Adrenal gland (tissue), 12 donors: ENCODE results near the gene GPHN. TPM values are rescaled to one million over a fixed set of nuclear protein-coding genes. Genes with fewer than 3 reads are reported as not detected.

Experiments used
- DNase-seq, 7 donors: peaks; one replicate each; pipeline ENCODE4 v3.0.0-alpha.2; 2019 to 2020
- H3K27ac ChIP-seq, 5 donors: fragments of 200-600 bp; sonication (generic) in 4 of 5; 1 replicate in 3 of 5; 2 replicates in 2 of 5; pipeline versions ENCODE4 v1.5.1 to v1.8.0; 2016 to 2020; ENCODE audit warnings: mild to moderate bottlenecking in 1 of 5
- H3K27me3 ChIP-seq: fragments of 200-600 bp; 2 replicates; pipeline ENCODE4 v1.8.0; 2021
- H3K36me3 ChIP-seq, 2 donors: fragments of 200-600 bp; replicated peaks in 1 of 2; 1 replicate in 1 of 2; 2 replicates in 1 of 2; pipeline versions ENCODE4 v1.5.1 to v1.8.0; 2018 to 2022
- H3K4me1 ChIP-seq, 2 donors: fragments of 200-600 bp; replicated peaks in 1 of 2; 1 replicate in 1 of 2; 2 replicates in 1 of 2; pipeline versions ENCODE4 v1.5.1 to v1.8.0; 2018 to 2021
- H3K4me3 ChIP-seq, 4 donors: fragments of 200-600 bp; sonication (generic) in 3 of 4; one replicate each; pipeline ENCODE4 v1.5.1; 2016 to 2018
- H3K9me3 ChIP-seq, 3 donors: fragments of 200-600 bp; sonication (generic) in 1 of 3; replicated peaks in 1 of 3; 1 replicate in 2 of 3; 2 replicates in 1 of 3; pipeline versions ENCODE4 v1.5.1 to v1.8.0; 2016 to 2021
- POLR2A ChIP-seq, 2 donors: fragments of 450-650 bp; IDR thresholded peaks; one replicate each; pipeline ENCODE4 v1.6.1; 2017; ENCODE audit warnings: antibody characterized with exemption in 2 of 2, mild to moderate bottlenecking in 2 of 2, moderate library complexity in 1 of 2
- WGBS, 4 donors: extraction: QIAGEN DNeasy Blood & Tissue Kit in 2 of 4; methylation state at CpG; one replicate each; pipeline versions ENCODE4 v1.1.5 to v1.1.7; 2013 to 2017; 5-methylcytosine and 5-hydroxymethylcytosine counted together
- intact Hi-C, 2 donors: fragments of 100-400 bp; cut with DNase I; formaldehyde crosslinking; loops; one replicate each; pipeline versions ENCODE4 v1.14.1 to v1.15.0; 2022 to 2023
- polyA plus RNA-seq, 3 donors: library from polyadenylated mRNA; stranded (reverse); fragments of 200-250 nt in 2 of 3; fragments of 350-450 nt in 1 of 3; fragmentation: Illumina TruSeq in 1 of 3; extraction: RNeasy Lipid Tissue Mini Kit (QIAGEN cat#74804) in 1 of 3; gene quantifications; one replicate each; pipeline ENCODE4 v1.2.3, GENCODE V29; 2013 to 2014
- total RNA-seq, 9 donors: library from RNA; depleted of rRNA in 4 of 9; stranded (reverse); fragments of >200 nt in 4 of 9; fragments of 120-200 nt in 1 of 9; fragmentation: NEBNext Ultra II Directional in 1 of 9; extraction: Animal tissue kit (Norgen Biotek cat#: 25700) in 1 of 9; gene quantifications; one replicate each; pipeline versions ENCODE4 v1.1.0 to v1.2.4, GENCODE V29; 2013 to 2023
- TF ChIP-seq, protein P1 (sequence below), 6 experiments: fragments of 450-650 bp in 4 of 6; fragments of 200-600 bp in 2 of 6; sonication (generic) in 1 of 6; IDR thresholded peaks; 1 replicate in 5 of 6; 2 replicates in 1 of 6; pipeline versions ENCODE4 v1.5.1 to v1.8.0; 2016 to 2021; ENCODE audit warnings: antibody characterized with exemption in 6 of 6, mild to moderate bottlenecking in 2 of 6, moderate library complexity in 1 of 6
- donor health status: healthy with polysubstance abuse.
- donor health status: Bipolar disorder and iron deficiency.
- donor health status: DM: yes; HTN: yes; CAD: no.
- donor health status: DM: no; HTN: no; CAD: no.
- donor health status: DM: no; HTN: no; CAD: no.
- donor health status: DM: yes; HTN: yes; CAD: no.

Gene GPHN
- total and polyA plus RNA-seq, 12 donors, result 12.5 to 41.0 (median 24.0) TPM

- WGBS, 4 donors, result 85 to 92% (median 89%) methylated on average over 3 of the region's 3 CpGs
- DNase-seq, result no peak
- Histone ChIP-seq H3K27ac (no peak overlapping the region), H3K4me3 (no peak overlapping the region), H3K9me3 (no peaks in the 10 kb centered on the region), H3K36me3 (no peaks in the 10 kb centered on the region), H3K4me1 (no peaks in the 10 kb centered on the region), H3K27me3 (no peaks in the 10 kb centered on the region)
- intact Hi-C loops, result no loop called here
- TF ChIP-seq POLR2A (IDR thresholded peaks at IDR 0.05), result no peak
- TF ChIP-seq, protein P1, sequence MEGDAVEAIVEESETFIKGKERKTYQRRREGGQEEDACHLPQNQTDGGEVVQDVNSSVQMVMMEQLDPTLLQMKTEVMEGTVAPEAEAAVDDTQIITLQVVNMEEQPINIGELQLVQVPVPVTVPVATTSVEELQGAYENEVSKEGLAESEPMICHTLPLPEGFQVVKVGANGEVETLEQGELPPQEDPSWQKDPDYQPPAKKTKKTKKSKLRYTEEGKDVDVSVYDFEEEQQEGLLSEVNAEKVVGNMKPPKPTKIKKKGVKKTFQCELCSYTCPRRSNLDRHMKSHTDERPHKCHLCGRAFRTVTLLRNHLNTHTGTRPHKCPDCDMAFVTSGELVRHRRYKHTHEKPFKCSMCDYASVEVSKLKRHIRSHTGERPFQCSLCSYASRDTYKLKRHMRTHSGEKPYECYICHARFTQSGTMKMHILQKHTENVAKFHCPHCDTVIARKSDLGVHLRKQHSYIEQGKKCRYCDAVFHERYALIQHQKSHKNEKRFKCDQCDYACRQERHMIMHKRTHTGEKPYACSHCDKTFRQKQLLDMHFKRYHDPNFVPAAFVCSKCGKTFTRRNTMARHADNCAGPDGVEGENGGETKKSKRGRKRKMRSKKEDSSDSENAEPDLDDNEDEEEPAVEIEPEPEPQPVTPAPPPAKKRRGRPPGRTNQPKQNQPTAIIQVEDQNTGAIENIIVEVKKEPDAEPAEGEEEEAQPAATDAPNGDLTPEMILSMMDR (IDR thresholded peaks at IDR 0.05), result no peak
These were observed 471.4 kb downstream of the GPHN start for GRCh38 chr14:66979101-66979974.

- no peaks in the 10 kb centered on the region for H3K4me1 ChIP-seq
- no peaks in the 10 kb centered on the region for H3K9me3 ChIP-seq
- H3K36me3 ChIP-seq, result no peaks in the 10 kb centered on the region
- TF ChIP-seq, protein P1 (IDR thresholded peaks at IDR 0.05), result no peak
- TF ChIP-seq POLR2A (IDR thresholded peaks at IDR 0.05), result no peak
- H3K4me3 ChIP-seq, result no peak overlapping the region
- intact Hi-C loops, result no loop called here
- no peaks in the 10 kb centered on the region for H3K27me3 ChIP-seq
- no peak overlapping the region for H3K27ac ChIP-seq
- no peak for DNase-seq
These were observed 474.3 kb downstream of the GPHN start for GRCh38 chr14:66982247-66982646.

DNA sequence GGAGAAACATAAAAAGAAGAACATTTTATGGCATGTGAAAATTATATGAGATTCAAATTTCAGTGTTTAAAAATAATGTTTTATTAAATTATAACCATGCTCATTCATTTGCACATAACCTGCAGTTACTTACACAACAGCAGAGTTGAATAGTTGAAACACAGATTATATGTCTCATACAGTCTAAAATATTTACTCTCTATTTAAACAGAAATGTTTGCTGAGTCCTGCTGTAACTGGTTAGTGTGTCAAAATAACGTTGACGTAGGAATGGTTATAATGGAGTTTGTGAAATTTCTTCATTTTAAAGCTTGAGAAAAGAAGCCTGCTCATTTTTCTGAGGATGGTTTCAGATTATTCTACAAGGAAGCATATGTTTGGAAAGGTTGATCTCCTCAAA, 484.8 kb downstream of the GPHN start:
- WGBS, 4 donors, result 91 to 97% (median 96%) methylated on average over 2 of the region's 2 CpGs

DNA sequence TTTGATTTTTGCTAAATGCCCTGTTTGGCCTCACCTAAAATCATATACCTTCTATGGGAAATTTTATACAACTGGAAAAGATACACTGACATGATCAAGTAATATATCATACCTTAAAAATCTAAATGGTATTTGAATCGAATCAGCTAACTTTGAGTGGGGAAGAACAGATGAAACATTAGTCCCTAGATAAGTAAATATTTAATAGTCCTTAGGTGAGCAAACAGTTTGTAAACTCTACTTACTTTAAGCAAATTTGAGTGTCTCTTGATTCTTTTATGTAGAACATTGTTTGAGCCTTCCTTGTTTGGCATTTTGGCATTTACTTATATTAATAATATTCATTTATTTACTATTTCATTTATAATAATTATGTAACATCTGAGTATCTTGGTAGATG, 485.6 kb downstream of the GPHN start:
- H3K4me1 ChIP-seq, result no peaks in the 10 kb centered on the region
- intact Hi-C loops, result no loop called here
- DNase-seq, result no peak
- TF ChIP-seq POLR2A (IDR thresholded peaks at IDR 0.05), result no peak
- TF ChIP-seq, protein P1 (IDR thresholded peaks at IDR 0.05), result no peak
- H3K9me3 ChIP-seq, result no peaks in the 10 kb centered on the region
- no peaks in the 10 kb centered on the region for H3K36me3 ChIP-seq
- no peak overlapping the region for H3K4me3 ChIP-seq
- H3K27ac ChIP-seq, result no peak overlapping the region
- no peaks in the 10 kb centered on the region for H3K27me3 ChIP-seq
- 94 to 100% (median 96%) methylated on average over 1 of the region's 1 CpG for WGBS, 4 donors

More for the DNA sequence above, 484.8 kb downstream of the GPHN start:
- no peak for DNase-seq
- Histone ChIP-seq H3K4me3 (no peak overlapping the region), H3K36me3 (no peaks in the 10 kb centered on the region), H3K9me3 (no peaks in the 10 kb centered on the region), H3K27ac (no peak overlapping the region), H3K4me1 (no peaks in the 10 kb centered on the region), H3K27me3 (no peaks in the 10 kb centered on the region)
- intact Hi-C loops, result no loop called here
- no peak for TF ChIP-seq POLR2A (IDR thresholded peaks at IDR 0.05)
- TF ChIP-seq, protein P1 (IDR thresholded peaks at IDR 0.05), result no peak
